ENCODE measurements around the gene IL22RA2.

Gene IL22RA2

DNA sequence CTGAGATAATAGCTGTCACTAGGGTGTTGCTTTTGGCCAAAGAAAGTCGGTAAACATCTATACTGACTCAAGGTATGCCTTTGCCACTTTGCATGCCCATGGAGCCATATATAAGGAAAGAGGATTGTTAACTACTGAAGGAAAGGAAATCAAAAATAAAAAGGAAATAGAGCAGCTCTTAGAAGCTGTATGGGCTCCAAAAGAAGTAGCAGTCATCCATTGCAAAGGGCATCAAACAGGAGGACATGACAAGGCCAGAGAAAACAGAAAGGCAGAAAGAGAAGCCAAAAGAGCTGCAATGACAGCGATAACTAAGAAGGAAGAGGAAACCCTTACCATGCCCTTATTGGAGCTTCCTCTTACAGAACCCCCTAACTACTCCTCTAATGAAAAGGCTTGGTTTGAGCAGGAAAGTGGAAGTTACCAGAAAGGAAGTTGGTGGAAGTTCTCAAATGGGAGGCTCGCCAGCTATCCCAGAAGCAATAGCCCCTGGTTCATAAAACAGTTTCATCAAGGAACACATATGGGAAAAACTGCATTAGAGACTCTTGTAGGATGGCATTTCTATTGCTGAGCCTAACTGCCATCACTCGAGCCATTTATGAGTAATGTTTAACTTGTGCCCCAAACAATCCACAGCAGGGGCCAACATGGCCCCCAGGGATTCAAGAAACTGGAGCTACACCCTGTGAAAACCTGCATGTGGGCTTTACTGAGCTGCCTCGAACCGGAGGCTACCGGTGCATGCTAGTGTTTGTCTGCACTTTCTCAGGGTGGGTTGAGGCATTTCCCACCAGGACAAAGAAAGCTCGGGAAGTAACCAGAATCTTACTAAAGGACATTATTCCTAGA, 7.0 kb downstream of the IL22RA2 start:
- DNase-seq (ENCODE audit: insufficient read length, low spot score) (no peak), FAIRE-seq (no peak)
- no peak for TF ChIP-seq POLR2A (IDR thresholded peaks at IDR 0.05; ENCODE audit: low read depth, low read length)

DNA sequence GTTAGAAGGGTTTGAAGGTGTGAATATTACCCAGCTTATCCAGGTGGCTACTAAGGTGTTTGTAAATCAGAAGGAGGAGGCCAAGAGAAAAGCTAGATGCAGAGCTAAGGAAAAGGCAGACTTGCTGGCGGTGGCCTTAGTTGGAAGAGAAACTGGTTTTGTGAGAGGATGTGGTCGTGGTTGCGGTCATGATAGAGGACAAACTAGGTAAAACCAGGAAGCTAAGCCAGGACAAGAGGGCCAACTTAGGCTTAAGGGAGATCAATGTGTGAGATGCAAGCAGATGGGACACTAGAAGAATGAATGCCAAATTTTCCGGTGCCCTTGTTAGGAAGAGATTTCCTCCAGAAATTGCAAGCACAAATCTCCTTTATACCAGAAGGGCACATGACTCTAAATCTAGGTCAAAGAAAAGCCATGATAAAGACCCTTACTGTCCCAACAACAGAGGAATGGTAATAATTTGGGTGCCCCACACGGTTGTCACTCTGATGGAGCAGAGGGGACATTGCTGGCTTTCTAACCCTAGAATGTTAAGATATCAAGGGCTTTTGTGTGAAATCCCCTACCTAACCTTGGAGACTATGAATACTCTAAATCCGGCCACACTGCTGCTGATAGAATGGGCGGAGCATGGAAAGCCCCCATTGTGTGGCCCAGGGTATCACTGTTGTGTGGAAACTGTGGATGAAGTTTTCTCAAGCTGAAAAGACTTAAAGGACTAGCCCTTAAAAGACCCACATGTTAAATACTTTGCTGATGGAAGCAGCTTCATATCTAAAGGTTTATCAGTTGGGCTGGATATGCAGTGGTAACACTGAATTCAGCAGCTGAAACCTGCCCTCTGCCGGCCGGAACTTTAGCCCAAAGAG, 7.8 kb downstream of the IL22RA2 start:
- FAIRE-seq (no peak), DNase-seq (ENCODE audit: insufficient read length, low spot score) (no peak)
- no peak for TF ChIP-seq POLR2A (IDR thresholded peaks at IDR 0.05; ENCODE audit: low read depth, low read length)

GRCh38 chr6:137163732-137164318, 9.6 kb downstream of the IL22RA2 start:
- FAIRE-seq (no peak), DNase-seq (ENCODE audit: insufficient read length, low spot score) (no peak)
- TF ChIP-seq POLR2A (IDR thresholded peaks at IDR 0.05; ENCODE audit: low read depth, low read length), result no peak

- DNase-seq (ENCODE audit: insufficient read length, low spot score), result no peak
- no peak for FAIRE-seq
- TF ChIP-seq POLR2A (IDR thresholded peaks at IDR 0.05; ENCODE audit: low read depth, low read length), result no peak
Observed at GRCh38 chr6:137162692-137163306, 10.6 kb downstream of the IL22RA2 start.

DNA sequence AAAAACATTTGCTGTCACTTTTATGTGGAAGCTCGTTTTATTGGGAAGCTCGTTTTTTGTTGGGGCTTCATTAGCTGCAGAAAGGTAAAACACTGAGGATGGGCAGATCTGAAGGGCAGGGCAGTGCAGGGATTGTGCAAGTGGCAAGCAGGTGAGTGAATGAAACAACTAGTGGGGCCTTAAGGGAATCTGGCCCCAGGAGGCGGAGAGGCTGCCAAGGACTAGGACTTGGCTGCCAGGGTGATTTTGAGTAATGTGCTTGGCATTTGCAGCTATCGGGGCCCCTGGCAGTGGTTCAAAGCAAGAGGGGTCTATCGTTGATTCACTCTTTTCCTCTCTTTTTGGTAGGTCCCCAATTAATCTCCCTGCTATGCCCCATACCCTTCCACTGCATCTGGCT, 11.5 kb downstream of the IL22RA2 start:
- DNase-seq (ENCODE audit: insufficient read length, low spot score), result no peak
- TF ChIP-seq POLR2A (IDR thresholded peaks at IDR 0.05; ENCODE audit: low read depth, low read length), result no peak
- no peak for FAIRE-seq

GRCh38 chr6:137160763-137161162, 12.7 kb downstream of the IL22RA2 start:
- DNase-seq (ENCODE audit: insufficient read length, low spot score) (no peak), FAIRE-seq (no peak)
- TF ChIP-seq POLR2A (IDR thresholded peaks at IDR 0.05; ENCODE audit: low read depth, low read length), result no peak

GRCh38 chr6:137159912-137160311, 13.5 kb downstream of the IL22RA2 start:
- no peak for TF ChIP-seq POLR2A (IDR thresholded peaks at IDR 0.05; ENCODE audit: low read depth, low read length)
- no peak for FAIRE-seq

GRCh38 chr6:137157601-137158000, 15.8 kb downstream of the IL22RA2 start:
- DNase-seq (ENCODE audit: insufficient read length, low spot score), result no peak
- FAIRE-seq, result no peak
- no peak for TF ChIP-seq POLR2A (IDR thresholded peaks at IDR 0.05; ENCODE audit: low read depth, low read length)

More at GRCh38 chr6:137159912-137160311, 13.5 kb downstream of the IL22RA2 start:
- DNase-seq (ENCODE audit: insufficient read length, low spot score), result no peak

DNA sequence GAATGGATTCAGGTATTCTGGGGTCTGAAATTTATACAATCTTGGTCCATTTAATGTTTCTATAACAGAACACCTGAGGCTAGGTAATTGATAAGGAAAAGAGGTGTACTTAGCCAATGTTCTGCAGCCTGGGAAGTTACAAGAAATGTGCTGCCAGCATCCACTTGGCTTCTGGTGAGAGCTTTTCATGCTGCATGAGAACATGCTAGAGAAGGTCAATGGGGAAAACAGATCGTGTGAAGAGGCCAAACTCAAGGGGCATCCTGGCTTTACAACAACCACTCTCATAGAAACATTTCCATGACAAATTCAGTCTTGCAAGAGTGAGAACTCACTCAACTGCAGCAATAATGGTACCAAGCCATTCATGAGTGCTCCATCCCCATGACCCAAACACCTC, 16.8 kb downstream of the IL22RA2 start:
- TF ChIP-seq POLR2A (IDR thresholded peaks at IDR 0.05; ENCODE audit: low read depth, low read length), result no peak
- FAIRE-seq (no peak), DNase-seq (ENCODE audit: insufficient read length, low spot score) (no peak)

DNA sequence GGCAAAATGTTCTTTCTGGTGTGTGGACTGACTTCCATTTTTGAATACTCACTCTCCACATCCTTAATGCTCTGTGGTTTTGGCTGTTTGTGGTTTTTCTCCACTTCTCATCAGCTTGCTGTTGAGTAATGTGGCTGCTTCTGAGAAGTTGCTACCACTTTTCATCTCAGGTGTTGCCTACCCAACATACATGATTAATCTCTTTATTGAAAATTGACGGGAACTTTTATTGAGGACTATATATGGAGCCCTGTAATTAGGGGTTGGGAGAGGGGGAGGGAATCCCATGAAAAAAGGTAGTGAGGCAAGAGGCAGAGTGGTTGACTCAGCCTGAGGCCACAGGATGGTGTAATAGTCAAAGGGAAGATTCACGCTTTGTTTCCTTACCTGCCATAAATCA, 17.6 kb downstream of the IL22RA2 start:
- TF ChIP-seq POLR2A (IDR thresholded peaks at IDR 0.05; ENCODE audit: low read depth, low read length), result no peak
- FAIRE-seq (no peak), DNase-seq (ENCODE audit: insufficient read length, low spot score) (no peak)

GRCh38 chr6:137150072-137150471, 23.4 kb downstream of the IL22RA2 start:
- no peak for TF ChIP-seq POLR2A (IDR thresholded peaks at IDR 0.05; ENCODE audit: low read depth, low read length)
- FAIRE-seq, result no peak
- DNase-seq (ENCODE audit: insufficient read length, low spot score), result no peak

DNA sequence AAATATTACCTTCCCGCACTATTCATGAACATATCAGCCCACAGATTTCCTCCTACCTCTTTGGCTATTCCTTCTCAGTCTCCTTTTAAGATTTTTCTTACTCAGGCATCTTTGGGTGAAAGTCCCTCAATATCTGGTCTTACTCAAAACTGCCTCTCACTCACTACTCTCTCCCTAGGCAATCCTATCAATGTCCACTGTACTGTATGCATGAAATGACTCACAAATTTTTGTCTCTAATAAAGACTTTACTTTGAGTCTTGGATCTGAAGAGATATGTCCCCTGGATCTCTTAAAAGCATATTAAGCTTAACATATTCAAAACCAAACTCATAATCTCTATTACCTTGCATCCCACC, 24.4 kb downstream of the IL22RA2 start:
- TF ChIP-seq POLR2A (IDR thresholded peaks at IDR 0.05; ENCODE audit: low read depth, low read length), result no peak
- FAIRE-seq, result no peak
- DNase-seq (ENCODE audit: insufficient read length, low spot score), result no peak

DNA sequence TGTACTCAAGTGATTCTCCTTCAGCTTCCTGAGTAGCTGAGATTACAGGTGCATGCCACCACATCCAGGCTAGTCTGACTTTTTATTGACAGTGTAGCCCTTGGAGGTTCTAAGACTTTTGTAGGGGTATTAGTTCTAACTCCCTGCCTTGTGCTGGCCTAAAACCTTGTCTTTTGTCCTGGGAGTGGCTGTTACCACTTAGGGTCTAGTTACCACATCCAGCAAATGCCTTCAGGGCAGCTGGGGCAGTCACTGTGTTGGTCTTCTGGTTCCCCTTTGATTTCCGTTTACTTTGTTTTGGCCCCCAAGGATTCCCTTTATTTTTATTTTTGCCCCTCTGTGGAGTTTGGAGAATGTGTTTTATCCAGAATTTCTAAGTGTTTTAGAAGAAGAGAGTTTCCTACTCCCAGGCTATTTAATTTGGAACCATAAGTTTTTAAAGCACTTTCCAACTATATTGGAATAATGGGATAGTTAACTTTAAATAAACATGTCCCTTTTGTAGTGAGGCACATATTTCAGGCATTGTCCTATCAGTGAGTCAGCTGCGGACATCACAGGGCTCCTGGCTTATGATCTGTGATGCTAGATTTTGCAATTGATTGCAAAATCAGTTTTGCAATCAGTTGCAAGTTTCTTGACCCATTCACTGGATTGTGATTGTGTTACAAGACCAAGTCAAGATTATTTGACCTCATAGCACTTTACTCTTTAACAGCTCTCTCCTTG, 25.0 kb downstream of the IL22RA2 start:
- FAIRE-seq, result no peak
- no peak for TF ChIP-seq POLR2A (IDR thresholded peaks at IDR 0.05; ENCODE audit: low read depth, low read length)
- no peak for DNase-seq (ENCODE audit: insufficient read length, low spot score)
